Ammon's horn (tissue), 1 donor: ENCODE results near the gene EPB41L3.

Experiments used
- DNase-seq: peaks from one replicate; pipeline ENCODE4 v3.0.0-alpha.2; 2016; ENCODE audit warnings: low spot score

The EPB41L3 gene

DNA sequence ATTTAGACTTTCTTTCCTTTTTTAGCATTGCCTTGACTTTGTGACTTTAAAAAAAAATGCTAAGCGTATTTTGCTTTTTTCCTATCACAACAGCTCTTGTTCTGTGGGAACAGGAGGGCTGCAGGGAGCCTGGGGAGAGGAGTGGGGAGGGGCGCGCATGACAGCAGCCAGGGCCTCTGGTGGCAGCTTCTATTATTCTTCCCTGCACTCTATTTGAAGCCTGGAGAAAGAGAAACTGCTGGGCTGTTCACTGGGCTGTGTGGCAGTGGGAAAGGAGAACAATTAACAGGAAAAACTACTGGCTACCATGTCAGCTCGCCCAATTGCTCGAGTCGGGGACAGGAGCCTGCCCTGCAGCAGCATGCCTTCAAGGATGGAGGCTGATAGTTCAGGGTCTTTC is 129.3 kb downstream of the EPB41L3 start:
- DNase-seq = peak; percentile 75

DNA sequence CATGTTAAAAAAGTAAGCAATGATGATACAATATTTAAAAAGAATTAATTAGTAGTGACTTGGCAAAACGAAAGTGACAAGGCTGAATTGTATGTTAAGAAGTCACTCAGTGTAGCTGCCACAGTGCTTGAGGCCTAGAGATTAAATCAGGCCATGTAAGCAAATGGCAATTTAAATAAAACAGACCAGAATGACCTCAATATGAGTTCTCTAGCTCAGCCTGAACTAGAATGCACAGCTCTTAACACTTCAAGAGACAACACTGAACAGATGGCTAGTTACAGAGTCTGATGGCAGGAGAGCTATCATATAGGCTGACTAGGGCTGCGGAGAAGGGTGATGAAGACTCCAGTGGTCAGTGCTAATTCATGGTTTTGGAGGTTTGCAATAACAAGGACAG is 130.3 kb downstream of the EPB41L3 start:
- peak; percentile 22 for DNase-seq

DNA sequence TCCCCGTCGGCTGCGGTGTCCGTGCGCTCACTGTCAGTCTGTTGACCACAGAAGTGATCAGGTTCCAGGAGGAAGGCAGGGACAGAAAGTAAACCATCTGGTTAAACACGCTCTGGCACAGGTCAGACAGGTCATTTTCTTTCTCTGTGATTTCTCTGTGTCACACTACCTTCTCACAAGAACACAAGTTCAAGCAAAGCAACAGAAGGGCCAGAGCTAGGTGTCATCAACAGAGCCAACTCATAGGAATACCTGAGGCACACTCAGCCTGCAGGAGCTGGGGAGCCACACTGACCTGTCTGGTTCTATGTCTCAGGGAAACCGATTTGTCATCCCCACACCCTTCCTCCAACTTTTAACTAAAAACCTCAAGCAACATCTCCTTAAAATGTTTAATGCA is 133.2 kb downstream of the EPB41L3 start:
- no peak for DNase-seq

DNA sequence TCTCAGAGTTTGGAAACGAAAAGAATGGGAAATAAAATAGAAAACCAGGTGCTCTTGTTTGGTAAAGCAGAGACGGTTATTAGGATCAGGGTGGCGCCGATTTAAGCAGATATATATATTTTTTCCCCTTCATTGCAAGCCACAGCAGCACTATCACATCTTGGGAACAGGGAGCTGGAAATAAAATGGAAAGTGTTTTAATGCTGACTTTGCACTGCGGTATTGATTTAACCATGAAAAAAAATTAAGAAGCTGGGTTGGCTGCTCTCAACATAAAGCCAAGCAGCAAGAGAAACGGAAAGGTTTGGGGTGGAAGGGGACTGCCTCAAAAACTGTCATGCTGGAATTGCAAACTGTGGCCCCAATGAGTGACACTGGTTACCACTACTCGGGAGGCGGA is 145.5 kb downstream of the EPB41L3 start:
- no peak for DNase-seq

DNA sequence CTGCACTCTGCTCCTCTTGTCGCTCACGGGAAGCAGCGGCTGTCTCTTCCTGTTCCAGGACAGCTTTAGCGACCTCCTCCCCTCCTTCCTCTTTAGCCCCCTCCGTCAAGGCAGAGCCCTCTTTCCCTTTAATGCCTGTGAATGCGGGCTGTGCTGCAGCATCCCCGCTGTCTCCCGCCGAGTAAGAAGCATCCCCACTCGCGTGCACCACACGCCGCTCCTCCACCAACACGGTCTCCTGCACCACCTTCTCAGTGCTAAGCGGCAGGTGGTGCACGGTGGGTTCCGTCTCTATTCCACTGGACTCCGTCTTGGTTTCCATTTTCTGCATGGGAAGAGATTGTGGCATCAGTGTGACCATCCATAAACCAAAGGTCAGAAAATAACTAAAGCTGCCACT is 146.7 kb downstream of the EPB41L3 start:
- no peak for DNase-seq

DNA sequence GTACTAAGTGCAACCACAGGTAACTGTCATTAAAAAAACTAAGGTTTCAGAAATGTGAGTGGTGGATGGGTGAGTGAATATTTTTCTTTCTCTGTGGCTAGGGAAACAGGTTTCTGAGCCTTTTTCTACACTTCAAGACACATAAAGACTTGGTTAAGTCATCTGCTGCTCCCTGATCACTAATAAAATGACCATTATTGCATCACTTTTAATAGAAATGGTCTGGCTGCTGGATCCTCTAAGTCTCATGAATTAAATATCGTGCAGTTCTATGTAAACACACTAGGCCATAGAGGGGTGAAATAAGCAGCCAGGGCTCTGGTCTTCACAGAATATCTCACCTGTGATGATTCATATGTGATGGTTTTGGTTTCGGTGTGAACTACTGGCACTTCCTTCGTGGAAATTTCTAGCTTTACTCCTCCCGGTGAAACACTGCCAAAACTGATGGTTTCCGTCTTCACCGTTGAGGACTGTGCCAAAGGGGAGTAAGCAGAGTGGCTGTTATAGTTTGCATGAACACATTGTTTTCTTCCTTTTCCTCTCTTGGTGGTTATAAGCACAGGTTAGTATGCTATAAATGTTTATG is 147.8 kb downstream of the EPB41L3 start:
- no peak for DNase-seq

DNA sequence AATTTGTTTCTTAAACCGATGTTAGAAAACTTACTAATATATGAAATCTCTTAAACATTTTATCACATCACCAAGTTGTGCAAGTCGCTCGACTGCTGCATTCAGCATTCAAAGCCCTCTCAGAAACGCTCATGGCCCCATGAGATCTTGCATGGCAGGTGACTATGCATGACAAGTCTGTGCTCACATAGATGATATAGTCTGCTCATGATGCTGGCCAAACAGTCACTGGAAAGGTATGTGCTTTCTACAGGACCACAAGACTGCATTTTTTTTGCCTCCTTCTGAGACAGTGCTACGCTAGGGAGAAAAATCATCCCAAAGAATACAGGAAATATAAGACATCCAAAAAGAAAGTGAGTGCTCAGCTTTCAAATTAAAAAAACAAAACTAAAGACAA is 150.0 kb downstream of the EPB41L3 start:
- no peak for DNase-seq

DNA sequence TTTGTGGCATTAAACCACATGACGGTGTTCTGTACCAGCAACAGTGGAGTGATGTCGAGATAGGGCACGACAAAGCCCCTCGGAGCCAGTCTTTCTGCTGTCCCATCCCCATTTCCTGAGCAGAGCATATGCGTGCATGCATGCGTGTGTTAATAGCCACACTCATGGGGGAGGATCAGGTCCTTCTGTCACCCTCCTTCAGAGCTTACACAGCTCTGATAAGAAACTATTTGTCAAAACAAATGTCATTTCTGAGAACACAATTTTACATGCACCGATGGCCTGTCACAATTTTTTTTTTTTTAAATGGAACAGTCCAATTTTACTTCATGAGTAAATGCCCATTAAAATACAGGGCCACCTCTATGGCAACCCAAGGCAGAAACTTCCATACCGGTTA is 152.4 kb downstream of the EPB41L3 start:
- no peak for DNase-seq

DNA sequence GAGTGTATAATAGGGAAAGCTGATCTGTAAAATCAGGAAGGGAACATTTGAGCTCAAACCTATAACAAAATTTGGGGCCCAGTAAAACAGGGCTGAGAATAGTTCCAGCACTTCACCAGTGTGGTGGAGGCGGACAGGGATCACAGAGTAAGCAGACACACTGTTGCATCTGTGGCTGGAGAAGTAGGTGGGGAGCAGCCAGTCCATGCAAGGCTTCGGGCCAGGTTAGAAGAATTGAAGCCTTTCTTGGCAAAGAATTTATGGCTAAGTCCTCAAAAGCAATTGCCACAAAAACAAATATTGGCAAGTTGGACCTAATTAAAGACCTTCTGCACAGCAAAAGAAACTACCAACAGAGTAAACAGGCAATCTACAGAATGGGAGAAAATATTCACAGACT is 154.4 kb downstream of the EPB41L3 start:
- DNase-seq = peak; percentile 34

DNA sequence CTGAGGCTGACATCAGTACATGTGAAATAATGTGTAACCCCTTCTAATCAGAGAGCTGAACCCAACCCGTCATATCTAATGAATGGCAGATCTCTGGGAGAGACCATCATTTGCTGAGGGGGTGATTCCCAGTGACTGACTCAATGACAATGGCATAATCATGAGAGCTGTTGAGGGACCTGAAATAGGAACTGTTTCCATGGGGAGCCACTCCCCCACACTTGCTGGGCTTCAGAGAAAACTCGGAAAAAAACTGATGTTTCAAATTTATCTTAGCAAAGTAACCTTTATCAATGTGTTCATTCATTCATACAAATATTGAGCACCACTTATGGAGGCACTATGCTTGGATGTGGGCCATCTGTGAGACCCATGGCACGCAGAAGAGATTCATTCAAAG is 154.9 kb downstream of the EPB41L3 start:
- peak; percentile 53 for DNase-seq

DNA sequence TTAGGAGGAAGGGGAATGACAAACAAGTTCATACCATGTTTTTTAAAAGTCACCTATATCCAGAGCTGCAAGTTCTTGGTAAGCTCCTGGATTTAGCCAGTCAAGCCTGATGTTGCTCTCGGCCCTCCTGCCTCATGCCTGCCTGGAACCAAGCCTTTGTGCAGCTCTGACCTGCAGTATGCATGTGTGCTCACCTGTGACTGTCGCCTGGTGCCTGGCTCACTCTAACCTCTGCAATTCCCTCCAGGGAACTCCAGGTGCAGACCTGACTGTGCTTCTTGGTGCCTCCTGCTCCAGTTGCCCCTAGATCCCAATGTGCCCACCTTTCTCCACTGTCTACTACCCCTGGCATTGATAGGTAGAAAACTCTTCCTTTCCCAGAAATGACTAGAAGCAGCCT is 163.2 kb downstream of the EPB41L3 start:
- DNase-seq = no peak

DNA sequence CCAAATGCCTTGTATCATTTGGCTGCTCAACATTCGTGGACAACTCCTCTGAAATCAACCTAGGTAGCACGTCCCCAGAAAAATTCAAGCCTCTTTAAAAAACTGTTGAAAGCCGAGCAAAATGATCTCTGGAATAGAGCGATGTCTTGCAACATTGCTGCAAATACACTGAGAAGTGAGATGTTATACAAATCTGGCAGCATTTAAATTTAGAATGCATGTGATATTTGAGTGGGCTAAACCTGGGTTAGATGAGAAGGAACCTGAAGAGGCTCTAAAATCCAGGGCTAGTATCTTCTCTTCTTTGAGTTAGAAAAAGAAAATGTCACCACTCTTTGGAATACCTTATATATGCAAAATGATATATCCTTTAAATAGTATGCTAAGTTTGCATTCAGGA is 166.8 kb downstream of the EPB41L3 start:
- no peak for DNase-seq

DNA sequence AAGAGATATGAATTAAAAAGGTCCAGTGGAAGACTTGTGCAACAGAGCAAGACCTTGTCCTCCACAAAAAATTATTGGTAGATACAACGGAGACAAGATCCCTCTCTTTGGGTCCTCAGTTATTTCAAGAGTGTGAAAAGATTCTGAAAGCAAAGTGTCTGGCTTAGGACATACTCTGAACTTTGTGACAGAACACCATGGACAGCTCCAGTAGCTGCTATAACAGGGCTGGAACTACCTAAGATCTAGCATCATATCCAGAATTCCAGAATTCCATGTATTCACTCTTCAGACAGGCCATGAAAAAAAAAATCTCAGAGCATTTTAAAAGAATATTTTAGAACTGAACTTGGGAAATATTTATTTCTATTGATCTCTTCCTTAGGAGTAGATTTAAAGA is 173.5 kb downstream of the EPB41L3 start:
- no peak for DNase-seq

DNA sequence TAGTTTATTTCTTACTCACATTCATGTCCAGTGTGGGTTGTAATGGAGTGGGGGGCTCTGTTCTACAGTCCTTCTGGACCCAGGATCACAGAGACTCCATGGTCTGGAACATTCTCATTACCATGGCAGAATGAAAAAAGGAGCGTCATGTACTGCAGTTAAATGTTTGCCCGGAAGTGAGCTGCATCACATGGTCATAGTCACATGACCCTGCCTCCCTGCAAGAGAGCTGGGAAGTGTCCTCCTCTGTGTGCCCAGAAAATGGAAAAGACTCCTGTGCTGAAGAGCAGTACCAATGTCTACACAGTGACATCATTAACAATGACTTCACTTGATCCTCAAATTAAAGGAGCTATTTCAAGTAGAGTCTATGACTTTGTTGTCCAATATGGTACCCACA is 174.3 kb downstream of the EPB41L3 start:
- DNase-seq = no peak

DNA sequence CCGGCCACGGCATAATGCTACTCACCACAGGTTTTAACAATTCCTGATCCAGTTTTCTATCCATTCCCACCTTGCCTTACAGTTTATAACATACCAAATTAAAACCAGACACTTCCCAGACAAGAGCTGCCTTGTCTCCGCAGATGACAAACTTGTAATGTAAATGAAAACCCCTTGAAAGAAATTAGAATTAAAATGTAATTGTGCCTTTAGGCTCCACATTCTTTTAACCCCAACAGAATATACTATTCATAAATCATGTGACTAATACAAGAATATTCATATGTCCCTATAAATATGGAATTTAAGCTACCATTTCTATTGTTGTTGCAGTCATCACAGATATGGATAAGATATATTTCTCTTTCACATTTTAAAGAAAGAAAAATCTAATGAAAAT is 178.4 kb downstream of the EPB41L3 start:
- DNase-seq = no peak

DNA sequence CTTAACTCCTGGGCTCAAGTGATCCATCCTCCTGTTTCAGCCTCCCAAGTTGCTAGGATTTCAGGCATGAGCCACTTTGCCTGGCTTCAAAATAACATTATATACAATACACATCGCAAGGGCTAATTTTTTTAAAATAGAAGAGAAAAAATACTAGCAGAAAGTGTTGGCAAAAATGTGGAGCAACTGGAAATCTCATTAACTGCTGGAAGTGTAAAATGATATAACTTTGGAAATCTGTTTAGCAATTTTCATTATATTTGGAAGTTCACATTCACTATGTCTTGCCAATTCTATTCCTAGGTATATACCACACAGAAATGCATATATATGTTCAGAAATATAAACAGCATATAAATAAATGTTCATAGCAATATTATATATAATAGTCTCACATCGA is 193.2 kb downstream of the EPB41L3 start:
- DNase-seq = no peak
